IMR-90 (cell line): Measurements from ENCODE around the gene FAM117B. TPM values are rescaled to one million over a fixed set of nuclear protein-coding genes. Genes with fewer than 3 reads are reported as not detected.

Experiments
- ATAC-seq: fragments of 200-7000 bp; cut with Tn5 transposase; 2 replicates; pipeline ENCODE4 v1.9.1; 2020; ENCODE audit warnings: low read depth, mild to moderate bottlenecking, moderate library complexity
- BruUV-seq: library from RNA; stranded (reverse); fragments of 400-500 nt; replicated peaks from 2 replicates; lab custom pipeline; 2021; lab: Mats Ljungman, UMichigan
- CTCF ChIA-PET: fragments of 300-600 bp; formaldehyde crosslinking; extraction: SDS; loops from one replicate; lab custom pipeline; 2021; ENCODE audit warnings: antibody characterized with exemption; lab: Yijun Ruan, JAX
- POLR2A ChIA-PET: fragments of 300-600 bp; sonication (Branson Sonifier 250); formaldehyde crosslinking; loops from one replicate; lab custom pipeline; 2022; ENCODE audit warnings: antibody characterized with exemption; ENCODE audit not compliant: unreplicated experiment; lab: Charles Lee
- DNase-seq: peaks from one replicate; pipeline ENCODE4 v3.0.0; 2013
- H2AFZ ChIP-seq: replicated peaks from 2 replicates; pipeline ENCODE3; 2013; ENCODE audit warnings: low read length, mild to moderate bottlenecking; ENCODE audit not compliant: poor library complexity
- H2AK5ac ChIP-seq: 2 replicates; pipeline ENCODE4 v1.6.1; 2013; ENCODE audit warnings: low read depth, low read length, inconsistent platforms
- H2AK9ac ChIP-seq: replicated peaks from 2 replicates; pipeline ENCODE3; 2013; ENCODE audit warnings: mild to moderate bottlenecking, low read depth, low read length, moderate library complexity; ENCODE audit not compliant: poor library complexity
- H2BK120ac ChIP-seq: 2 replicates; pipeline ENCODE4 v1.6.1; 2013; ENCODE audit warnings: low read depth, low read length, inconsistent platforms
- H2BK15ac ChIP-seq: 3 replicates; pipeline ENCODE4 v1.6.1; 2013; ENCODE audit warnings: low read depth, low read length, inconsistent platforms
- H2BK20ac ChIP-seq: 2 replicates; pipeline ENCODE4 v1.6.1; 2013; ENCODE audit warnings: low read depth, mild to moderate bottlenecking, inconsistent platforms, low read length, moderate library complexity
- H2BK5ac ChIP-seq: 2 replicates; pipeline ENCODE4 v1.6.1; 2013; ENCODE audit warnings: mild to moderate bottlenecking, low read depth, low read length, inconsistent platforms; ENCODE audit not compliant: poor library complexity, severe bottlenecking
- H3K14ac ChIP-seq: replicated peaks from 2 replicates; pipeline ENCODE4 v1.6.1; 2013; ENCODE audit warnings: low read depth, low read length, inconsistent platforms
- H3K18ac ChIP-seq: 2 replicates; pipeline ENCODE4 v1.6.1; 2013; ENCODE audit warnings: low read depth, low read length, control low read depth
- H3K23ac ChIP-seq: 2 replicates; pipeline ENCODE4 v1.6.1; 2013; ENCODE audit warnings: low read depth, low read length, inconsistent platforms
- H3K27ac ChIP-seq: 2 replicates; pipeline ENCODE4 v1.5.1; 2013; ENCODE audit warnings: mild to moderate bottlenecking, control low read depth, low read length; ENCODE audit not compliant: insufficient read depth
- H3K27me3 ChIP-seq: 2 replicates; pipeline ENCODE4 v1.6.1; 2013; ENCODE audit warnings: low read length; ENCODE audit not compliant: control insufficient read depth, insufficient read depth
- H3K36me3 ChIP-seq: 2 replicates; pipeline ENCODE4 v1.6.1; 2013; ENCODE audit warnings: low read length, mixed read lengths; ENCODE audit not compliant: control insufficient read depth, insufficient read depth
- H3K4ac ChIP-seq: 2 replicates; pipeline ENCODE4 v1.6.1; 2013; ENCODE audit warnings: low read depth, low read length, inconsistent platforms
- H3K4me1 ChIP-seq: 2 replicates; pipeline ENCODE4 v1.6.1; 2013; ENCODE audit warnings: low read length, mixed read lengths; ENCODE audit not compliant: control insufficient read depth, insufficient read depth
- H3K4me2 ChIP-seq: 2 replicates; pipeline ENCODE4 v1.6.1; 2013; ENCODE audit warnings: low read depth, mild to moderate bottlenecking, control low read depth, low read length, moderate library complexity
- H3K4me3 ChIP-seq: 2 replicates; pipeline ENCODE4 v1.5.1; 2013; ENCODE audit warnings: low read depth, mild to moderate bottlenecking, control low read depth, low read length, moderate library complexity; ENCODE audit not compliant: insufficient read depth
- H3K56ac ChIP-seq: 2 replicates; pipeline ENCODE4 v1.6.1; 2013; ENCODE audit warnings: low read length, inconsistent platforms; ENCODE audit not compliant: insufficient read depth; ENCODE audit errors: extremely low read depth
- H3K79me1 ChIP-seq, 2 experiments: 2 replicates each; pipeline ENCODE4 v1.6.1; 2013; ENCODE audit warnings: low read length in 2 of 2, inconsistent platforms in 1 of 2, low read depth in 1 of 2
- H3K9ac ChIP-seq: 2 replicates; pipeline ENCODE4 v1.6.1; 2013; ENCODE audit warnings: low read depth, low read length, control low read depth
- H3K9me1 ChIP-seq: 2 replicates; pipeline ENCODE4 v1.6.1; 2013; ENCODE audit warnings: low read length, inconsistent platforms; ENCODE audit not compliant: insufficient read depth
- H3K9me3 ChIP-seq: 2 replicates; pipeline ENCODE4 v1.6.1; 2013; ENCODE audit warnings: low read length; ENCODE audit not compliant: control insufficient read depth, insufficient read depth
- H4K20me1 ChIP-seq: 2 replicates; pipeline ENCODE4 v1.6.1; 2013; ENCODE audit warnings: low read length, inconsistent platforms; ENCODE audit not compliant: insufficient read depth
- H4K5ac ChIP-seq: 2 replicates; pipeline ENCODE4 v1.6.1; 2013; ENCODE audit warnings: mild to moderate bottlenecking, low read depth, low read length, control low read depth
- H4K8ac ChIP-seq, 2 experiments: 2 replicates each; pipeline ENCODE4 v1.6.1; 2013; ENCODE audit warnings: low read depth in 2 of 2, low read length in 2 of 2, control low read depth in 1 of 2, inconsistent platforms in 1 of 2
- H4K91ac ChIP-seq: 2 replicates; pipeline ENCODE4 v1.6.1; 2013; ENCODE audit warnings: low read depth, low read length, inconsistent platforms; ENCODE audit not compliant: insufficient read depth
- CEBPB ChIP-seq: IDR thresholded peaks from 2 replicates; pipeline ENCODE4 v1.6.1; 2012; ENCODE audit warnings: low read depth, low read length, improper control_type of control experiment
- MAZ ChIP-seq: IDR thresholded peaks from 2 replicates; pipeline ENCODE4 v1.6.1; 2012; ENCODE audit warnings: low read depth, mild to moderate bottlenecking, low read length, improper control_type of control experiment, moderate library complexity, borderline replicate concordance
- NFE2L2 ChIP-seq: fragments of 150-350 bp; IDR thresholded peaks from 2 replicates; pipeline ENCODE4 v1.6.1; 2016; ENCODE audit warnings: low read depth, mild to moderate bottlenecking, low read length
- POLR2A ChIP-seq: IDR thresholded peaks from 2 replicates; pipeline ENCODE4 v1.6.1; 2012; ENCODE audit warnings: mild to moderate bottlenecking, low read depth, low read length
- RAD21 ChIP-seq: IDR thresholded peaks from 2 replicates; pipeline ENCODE4 v1.6.1; 2012; ENCODE audit warnings: low read length, improper control_type of control experiment
- RCOR1 ChIP-seq: IDR thresholded peaks from 2 replicates; pipeline ENCODE4 v1.6.1; 2012; ENCODE audit warnings: mild to moderate bottlenecking, low read length, improper control_type of control experiment; ENCODE audit not compliant: insufficient replicate concordance
- SMC3 ChIP-seq: fragments of 150-350 bp; IDR thresholded peaks from 2 replicates; pipeline ENCODE4 v1.6.1; 2016; ENCODE audit warnings: low read depth, mild to moderate bottlenecking, antibody characterized with exemption, low read length, moderate library complexity
- WGBS, 2 experiments: methylation state at CpG; one replicate each; pipeline versions ENCODE4 v1.1.5 to v1.1.7; 2013; ENCODE audit warnings: missing lambda C conversion rate in 2 of 2; ENCODE audit not compliant: insufficient read length in 1 of 2; ENCODE audit errors: extremely low coverage in 2 of 2; 5-methylcytosine and 5-hydroxymethylcytosine counted together
- dilution Hi-C: fragments of 300-500 bp; cut with HindIII; formaldehyde crosslinking; loops from one replicate; pipeline ENCODE4 v1.14.3; 2018; ENCODE audit warnings: low sequenced_read_pairs; ENCODE audit not compliant: unreplicated experiment
- in situ Hi-C: fragments of 300-500 bp; cut with MboI; formaldehyde crosslinking; loops from 3 replicates; pipeline ENCODE4 v1.14.3; 2019; ENCODE audit warnings: low sequenced_read_pairs, inconsistent platforms, mixed read lengths
- intact Hi-C: fragments of 100-400 bp; cut with micrococcal nuclease; formaldehyde crosslinking; loops from 2 replicates; pipeline ENCODE4 v1.10.0; 2022
- polyA plus RNA-seq, 3 experiments: library from polyadenylated mRNA; depleted of rRNA; stranded (reverse); fragments of >200 nt; gene quantifications; 2 replicates each; pipeline ENCODE4 v1.2.3, GENCODE V29; 2012; ENCODE audit warnings: low replicate concordance in 1 of 3
- total RNA-seq: library from RNA; depleted of rRNA; stranded (reverse); fragments of >200 nt; gene quantifications from 2 replicates; pipeline ENCODE4 v1.2.3, GENCODE V29; 2012
- TF ChIP-seq, protein P1 (sequence below): fragments of 150-350 bp; IDR thresholded peaks from 2 replicates; pipeline ENCODE4 v1.6.1; 2017; ENCODE audit warnings: mild to moderate bottlenecking, antibody characterized with exemption, low read length, low read depth

FAM117B gene
- total and polyA plus RNA-seq, 2 of the 4 experiments (the other 2 are of a cell fraction), result 0.54 to 0.79 TPM

DNA sequence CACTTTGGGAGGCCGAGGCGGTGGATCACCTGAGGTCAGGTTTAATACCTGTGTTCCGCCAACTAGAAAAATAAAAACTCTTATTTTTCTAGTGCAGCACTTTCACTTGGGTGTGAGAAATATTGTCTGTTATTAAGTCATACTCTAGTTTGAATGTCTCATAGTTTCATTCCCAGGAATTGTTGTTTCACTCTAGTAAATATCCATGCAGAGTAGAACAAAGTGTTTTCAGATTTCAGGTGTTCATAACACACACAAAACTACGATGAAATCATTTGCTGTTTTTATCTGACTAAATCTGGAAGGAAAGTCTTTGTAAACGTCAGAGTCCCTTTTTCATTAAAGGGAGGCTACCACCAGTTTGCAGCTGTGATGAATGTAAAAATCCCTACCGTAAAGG, 4.0 kb downstream of the FAM117B start:
- Histone ChIP-seq H3K36me3 (no peaks in the 10 kb centered on the region), H2BK120ac (no peak overlapping the region), H3K27me3 (no peaks in the 10 kb centered on the region), H3K4me2 (no peak overlapping the region), H4K5ac (no peak overlapping the region), H3K4me1 (peaks cover 2% of the 10 kb centered on the region), H4K8ac (no peak overlapping the region), H3K4ac (no peak overlapping the region), H2BK20ac (no peak overlapping the region), H4K91ac (no peak overlapping the region), H2AK9ac (no peak overlapping the region), H3K9me3 (no peaks in the 10 kb centered on the region), H2AFZ (no peak overlapping the region), H3K4me3 (no peak overlapping the region), H2BK5ac (no peak overlapping the region), H3K9ac (no peak overlapping the region), H2BK15ac (no peak overlapping the region), H3K9me1 (no peaks in the 10 kb centered on the region), H3K27ac (no peak overlapping the region), H3K18ac (no peak overlapping the region), H4K20me1 (no peaks in the 10 kb centered on the region), H3K23ac (no peak overlapping the region), H3K56ac (no peak overlapping the region), H3K79me1 (peaks cover 4 to 6% of the 10 kb centered on the region in 2 experiments; a peak in 2 of 4 replicates), H2AK5ac (no peak overlapping the region), H3K14ac (no peak overlapping the region)
- DNase-seq, result no peak
- dilution Hi-C loops (no loop called here), intact Hi-C loops (no loop called here), in situ Hi-C loops (no loop called here)
- CTCF ChIA-PET, result no interaction called here
- ATAC-seq, result no peak
- POLR2A ChIA-PET, result no interaction called here
- TF ChIP-seq RAD21 (no peak), MAZ (no peak), SMC3 (no peak), CEBPB (no peak), RCOR1 (no peak), NFE2L2 (no peak), POLR2A (no peak)
- TF ChIP-seq, protein P1, sequence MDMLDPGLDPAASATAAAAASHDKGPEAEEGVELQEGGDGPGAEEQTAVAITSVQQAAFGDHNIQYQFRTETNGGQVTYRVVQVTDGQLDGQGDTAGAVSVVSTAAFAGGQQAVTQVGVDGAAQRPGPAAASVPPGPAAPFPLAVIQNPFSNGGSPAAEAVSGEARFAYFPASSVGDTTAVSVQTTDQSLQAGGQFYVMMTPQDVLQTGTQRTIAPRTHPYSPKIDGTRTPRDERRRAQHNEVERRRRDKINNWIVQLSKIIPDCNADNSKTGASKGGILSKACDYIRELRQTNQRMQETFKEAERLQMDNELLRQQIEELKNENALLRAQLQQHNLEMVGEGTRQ, result no peak
- BruUV-seq, result no TSS peak
- WGBS, 2 experiments, result no CpG with 5 or more reads among the region's 6 CpGs
